ENCODE data around the gene SNTG2. TPM values are rescaled to one million over a fixed set of nuclear protein-coding genes. Genes with fewer than 3 reads are reported as not detected.

The SNTG2 gene
- total RNA-seq, 1 donor from 2014 or later: 0.47 TPM

GRCh38 chr2:1283020-1283801 is 332.6 kb downstream of the SNTG2 start:
- Histone ChIP-seq H3K27me3 (ENCODE audit: low read depth) (peaks cover 68% of the 10 kb centered on the region), H3K4me3 (no peak overlapping the region), H3K36me3 (no peaks in the 10 kb centered on the region), H3K9me3 (replicated peaks) (no peaks in the 10 kb centered on the region), H3K27ac (replicated peaks) (no peak overlapping the region), H3K4me1 (peaks cover 12% of the 10 kb centered on the region)
- intact Hi-C loops (cut with micrococcal nuclease): no loop called here
- no peak for DNase-seq
- no peak for TF ChIP-seq CTCF (IDR thresholded peaks at IDR 0.05; ENCODE audit: borderline replicate concordance)

GRCh38 chr2:1283871-1284270 is 333.2 kb downstream of the SNTG2 start:
- DNase-seq: no peak
- TF ChIP-seq CTCF (IDR thresholded peaks at IDR 0.05; ENCODE audit: borderline replicate concordance): no peak
- Histone ChIP-seq H3K4me1 (peaks cover 12% of the 10 kb centered on the region), H3K27me3 (ENCODE audit: low read depth) (peaks cover 68% of the 10 kb centered on the region), H3K4me3 (no peak overlapping the region), H3K9me3 (replicated peaks) (no peaks in the 10 kb centered on the region), H3K27ac (replicated peaks) (no peak overlapping the region), H3K36me3 (no peaks in the 10 kb centered on the region)
- intact Hi-C loops (cut with micrococcal nuclease): no loop called here

GRCh38 chr2:1286929-1287328 is 336.3 kb downstream of the SNTG2 start:
- Histone ChIP-seq H3K9me3 (replicated peaks) (no peaks in the 10 kb centered on the region), H3K36me3 (no peaks in the 10 kb centered on the region), H3K4me1 (peaks cover 10% of the 10 kb centered on the region), H3K27me3 (ENCODE audit: low read depth) (peaks cover 45% of the 10 kb centered on the region), H3K27ac (replicated peaks) (no peak overlapping the region), H3K4me3 (no peak overlapping the region)
- DNase-seq: no peak
- intact Hi-C loops (cut with micrococcal nuclease): no loop called here
- TF ChIP-seq CTCF (IDR thresholded peaks at IDR 0.05; ENCODE audit: borderline replicate concordance): no peak

- intact Hi-C loops (cut with micrococcal nuclease): no loop called here
- no peak for DNase-seq
- Histone ChIP-seq H3K4me3 (no peak overlapping the region), H3K27ac (replicated peaks) (no peak overlapping the region), H3K36me3 (no peaks in the 10 kb centered on the region), H3K4me1 (peaks cover 5% of the 10 kb centered on the region), H3K9me3 (replicated peaks) (peaks cover 2% of the 10 kb centered on the region), H3K27me3 (ENCODE audit: low read depth) (peaks cover 40% of the 10 kb centered on the region)
- TF ChIP-seq CTCF (IDR thresholded peaks at IDR 0.05; ENCODE audit: borderline replicate concordance): no peak
Measured at GRCh38 chr2:1287427-1287826, 336.8 kb downstream of the SNTG2 start.

- TF ChIP-seq CTCF (IDR thresholded peaks at IDR 0.05; ENCODE audit: borderline replicate concordance): no peak
- Histone ChIP-seq H3K9me3 (replicated peaks) (peaks cover 8% of the 10 kb centered on the region), H3K36me3 (no peaks in the 10 kb centered on the region), H3K27ac (replicated peaks) (no peak overlapping the region), H3K4me3 (no peak overlapping the region), H3K27me3 (ENCODE audit: low read depth) (peaks cover 33% of the 10 kb centered on the region), H3K4me1 (no peaks in the 10 kb centered on the region)
- no peak for DNase-seq
- intact Hi-C loops (cut with micrococcal nuclease): no loop called here
Measured at GRCh38 chr2:1294900-1295299, 344.3 kb downstream of the SNTG2 start.

Measured in left ventricle myocardium inferior (tissue), 1 donor.